Epithelial cell of esophagus (primary cell): ENCODE measurements around the gene CBFA2T2.
A peak's percentile ranks its signal among the peaks of the same experiment; 100 is the strongest.
"Not testable (repeated sequence)": the region's sequence is repeated elsewhere in the genome, so short reads cannot be mapped to it uniquely, and the experiment has no call there.

Source experiments
- DNase-seq: peaks from one replicate; pipeline ENCODE4 v3.0.0; 2010; ENCODE audit warnings: low read depth
- H3K4me3 ChIP-seq: 2 replicates; pipeline ENCODE4 v1.5.1; 2011; ENCODE audit warnings: mild to moderate bottlenecking, low read length, control low read depth
- CTCF ChIP-seq: IDR thresholded peaks from 2 replicates; pipeline ENCODE4 v1.5.1; 2011; ENCODE audit warnings: low read depth, mild to moderate bottlenecking, low read length, control low read depth, inconsistent platforms; ENCODE audit not compliant: insufficient read depth; ENCODE audit errors: missing control alignments

The CBFA2T2 gene

GRCh38 chr20:33482581-33482980 lies 7.3 kb upstream of the CBFA2T2 start:
- no peak for DNase-seq
- no peak for TF ChIP-seq CTCF
- no peak overlapping the region for H3K4me3 ChIP-seq

GRCh38 chr20:33483186-33483585 lies 6.7 kb upstream of the CBFA2T2 start:
- H3K4me3 ChIP-seq, DNase-seq: not testable (repeated sequence)

GRCh38 chr20:33488201-33488600 lies 1.7 kb upstream of the CBFA2T2 start:
- TF ChIP-seq CTCF = no peak
- no peak for DNase-seq
- no peak overlapping the region for H3K4me3 ChIP-seq

GRCh38 chr20:33488661-33489494 lies 1.0 kb upstream of the CBFA2T2 start:
- DNase-seq, H3K4me3 ChIP-seq: not testable (repeated sequence)

GRCh38 chr20:33489495-33490022 lies 337 bp upstream of the CBFA2T2 start:
- peak overlapping the region; percentile 51 for H3K4me3 ChIP-seq
- TF ChIP-seq CTCF = no peak
- DNase-seq = peak; percentile 98

GRCh38 chr20:33490934-33491656 lies 1.2 kb downstream of the CBFA2T2 start:
- H3K4me3 ChIP-seq = peak overlapping the region; percentile 92
- no peak for TF ChIP-seq CTCF
- DNase-seq = peak; percentile 7

GRCh38 chr20:33493076-33493766 lies 3.3 kb downstream of the CBFA2T2 start:
- no peak for TF ChIP-seq CTCF
- no peak overlapping the region for H3K4me3 ChIP-seq
- DNase-seq = no peak

- not testable (repeated sequence) for DNase-seq
These were observed 6.9 kb downstream of the CBFA2T2 start for GRCh38 chr20:33496776-33497175.

More at GRCh38 chr20:33496776-33497175, 6.9 kb downstream of the CBFA2T2 start:
- not testable (repeated sequence) for H3K4me3 ChIP-seq
